Naive thymus-derived CD8-positive, alpha-beta T cell (primary cell): ENCODE measurements around the gene SIGLEC5. TPM values are rescaled to one million over a fixed set of nuclear protein-coding genes. Genes with fewer than 3 reads are reported as not detected.
A peak's percentile ranks its signal among the peaks of the same experiment; 100 is the strongest.

Experiments
- ATAC-seq, 2 donors: fragments of 150-1000 bp; cut with Tn5 transposase in 1 of 2; sonication (Bioruptor Pico), chemical (Tn5 transposase) in 1 of 2; 1 replicate in 1 of 2; 2 replicates in 1 of 2; pipeline ENCODE4 v1.10.0; 2021; ENCODE audit warnings: mild to moderate bottlenecking in 2 of 2, moderate library complexity in 2 of 2
- POLR2A ChIA-PET: fragments of 350-600 bp; sonication (Branson Sonifier 250); formaldehyde crosslinking; loops from one replicate; lab custom pipeline; 2021; ENCODE audit warnings: antibody characterized with exemption; lab: Charles Lee
- DNase-seq, 10 donors: peaks; one replicate each; pipeline versions ENCODE4 v3.0.0 to v3.0.0-alpha.2; 2020 to 2022
- H3K27ac Mint-ChIP-seq, 10 donors: one replicate each; pipeline ENCODE4 v1.8.0; 2020 to 2022; ENCODE audit warnings: mild to moderate bottlenecking in 10 of 10, mixed read lengths in 10 of 10, moderate library complexity in 4 of 10, inconsistent platforms in 1 of 10
- H3K27me3 Mint-ChIP-seq, 5 donors: one replicate each; pipeline ENCODE4 v1.8.0; 2021 to 2022; ENCODE audit warnings: mixed read lengths in 5 of 5
- H3K36me3 Mint-ChIP-seq, 3 donors: one replicate each; pipeline ENCODE4 v1.8.0; 2020 to 2022; ENCODE audit warnings: mixed read lengths in 3 of 3, mild to moderate bottlenecking in 2 of 3, inconsistent platforms in 1 of 3
- H3K4me1 Mint-ChIP-seq, 4 donors: one replicate each; pipeline ENCODE4 v1.8.0; 2021 to 2022; ENCODE audit warnings: mixed read lengths in 4 of 4
- H3K4me3 Mint-ChIP-seq, 10 donors: one replicate each; pipeline ENCODE4 v1.8.0; 2020 to 2022; ENCODE audit warnings: mild to moderate bottlenecking in 10 of 10, mixed read lengths in 10 of 10, moderate library complexity in 6 of 10, inconsistent platforms in 1 of 10
- H3K9me3 Mint-ChIP-seq, 9 donors: one replicate each; pipeline ENCODE4 v1.8.0; 2020 to 2022; ENCODE audit warnings: mixed read lengths in 9 of 9, mild to moderate bottlenecking in 3 of 9, inconsistent platforms in 1 of 9, moderate library complexity in 1 of 9
- polyA plus RNA-seq, 3 donors: library from polyadenylated mRNA; unstranded; fragments of 300-500 nt; fragmentation: Illumina TruSeq; gene quantifications; one replicate each; pipeline ENCODE4 v1.2.3, GENCODE V29; 2021
- total RNA-seq, 8 experiments: library from RNA in 2 of 8; stranded (reverse) in 2 of 8; gene quantifications; one replicate each; pipeline ENCODE4 v1.2.3 and lab custom pipeline; 2021 to 2026

Gene SIGLEC5
- total and polyA plus RNA-seq, 5 experiments from 2014 or later: not detected

- POLR2A ChIA-PET: interaction anchor here (0.5 to 2.4 kb wide), 2 partner anchors 109 to 1096 kb away, joined by 3 to 6 read pairs; no protein-coding TSS in a partner anchor
- DNase-seq: no peak
- H3K36me3 Mint-ChIP-seq: peaks cover 0 to 10% (median 4%) of the 10 kb centered on the region in 3 donors
- peak overlapping the region; percentile 88 to 100 (median 96) for H3K4me3 Mint-ChIP-seq
- peaks cover 5 to 27% (median 13%) of the 10 kb centered on the region in 5 donors for H3K27me3 Mint-ChIP-seq
- H3K9me3 Mint-ChIP-seq: peaks cover 0 to 16% (median 8%) of the 10 kb centered on the region in 9 donors
- no peak for ATAC-seq
- peaks cover 24 to 31% (median 25%) of the 10 kb centered on the region in 4 donors for H3K4me1 Mint-ChIP-seq
- peak overlapping the region; percentile 56 to 96 (median 89) for H3K27ac Mint-ChIP-seq
Measured at GRCh38 chr19:51594774-51595109, 35.5 kb downstream of the SIGLEC5 start.

- peaks cover 4 to 24% (median 11%) of the 10 kb centered on the region in 5 donors for H3K27me3 Mint-ChIP-seq
- peaks cover 0 to 15% (median 9%) of the 10 kb centered on the region in 3 donors for H3K36me3 Mint-ChIP-seq
- H3K4me3 Mint-ChIP-seq: peak overlapping the region; percentile 88 to 100 (median 96)
- ATAC-seq (peak; percentile 100), DNase-seq (peak; percentile 88 to 97 (median 92))
- peaks cover 24 to 31% (median 25%) of the 10 kb centered on the region in 4 donors for H3K4me1 Mint-ChIP-seq
- peaks cover 0 to 22% (median 9%) of the 10 kb centered on the region in 9 donors for H3K9me3 Mint-ChIP-seq
- H3K27ac Mint-ChIP-seq: peak overlapping the region; percentile 82 to 96 (median 90)
- POLR2A ChIA-PET: interaction anchor here (0.5 to 2.4 kb wide), 2 partner anchors 110 to 1097 kb away, joined by 3 to 6 read pairs; no protein-coding TSS in a partner anchor
Measured at GRCh38 chr19:51593969-51594773, 36.0 kb downstream of the SIGLEC5 start.

- Mint-ChIP-seq H3K36me3 (peaks cover 0 to 15% (median 13%) of the 10 kb centered on the region in 3 donors), H3K27me3 (peaks cover 4 to 24% (median 11%) of the 10 kb centered on the region in 5 donors), H3K9me3 (peaks cover 0 to 28% (median 11%) of the 10 kb centered on the region in 9 donors), H3K4me3 (peak overlapping the region; percentile 88 to 100 (median 96)), H3K27ac (peak overlapping the region; percentile 37 to 96 (median 90)), H3K4me1 (peaks cover 24 to 31% (median 25%) of the 10 kb centered on the region in 4 donors)
- POLR2A ChIA-PET: interaction anchor here (2.4 kb wide), 1 partner anchor 111 kb away, joined by 6 read pairs; no protein-coding TSS in a partner anchor
- ATAC-seq: no peak
- peak in 1 of 10 donors; percentile 4 for DNase-seq
Measured at GRCh38 chr19:51593138-51593890, 36.9 kb downstream of the SIGLEC5 start.

- no peak for ATAC-seq
- POLR2A ChIA-PET: no interaction called here
- DNase-seq: no peak
- H3K4me1 Mint-ChIP-seq: peaks cover 24 to 31% (median 25%) of the 10 kb centered on the region in 4 donors
- H3K9me3 Mint-ChIP-seq: peaks cover 0 to 36% (median 18%) of the 10 kb centered on the region in 9 donors
- H3K27me3 Mint-ChIP-seq: peaks cover 4 to 19% (median 8%) of the 10 kb centered on the region in 5 donors
- H3K4me3 Mint-ChIP-seq: peak overlapping the region; percentile 6 to 68 (median 44)
- peak overlapping the region in 1 of 10 donors; percentile 29 for H3K27ac Mint-ChIP-seq
- peaks cover 0 to 21% (median 18%) of the 10 kb centered on the region in 3 donors for H3K36me3 Mint-ChIP-seq
Measured at GRCh38 chr19:51592521-51592920, 37.7 kb downstream of the SIGLEC5 start.

GRCh38 chr19:51590441-51590840 is 39.8 kb downstream of the SIGLEC5 start:
- Mint-ChIP-seq H3K27me3 (no peaks in the 10 kb centered on the region), H3K36me3 (peaks cover 18 to 38% (median 34%) of the 10 kb centered on the region in 3 donors), H3K27ac (no peak overlapping the region), H3K4me1 (peaks cover 19 to 27% (median 24%) of the 10 kb centered on the region in 4 donors), H3K4me3 (no peak overlapping the region), H3K9me3 (peaks cover 0 to 53% (median 36%) of the 10 kb centered on the region in 9 donors)
- DNase-seq (no peak), ATAC-seq (no peak)
- POLR2A ChIA-PET: no interaction called here

- Mint-ChIP-seq H3K36me3 (peaks cover 26 to 44% (median 43%) of the 10 kb centered on the region in 3 donors), H3K27ac (no peak overlapping the region), H3K4me1 (peaks cover 14 to 18% (median 15%) of the 10 kb centered on the region in 4 donors), H3K27me3 (no peaks in the 10 kb centered on the region), H3K4me3 (no peak overlapping the region), H3K9me3 (peaks cover 0 to 62% (median 43%) of the 10 kb centered on the region in 9 donors)
- POLR2A ChIA-PET: no interaction called here
- no peak for ATAC-seq
- DNase-seq: no peak
Measured at GRCh38 chr19:51589511-51589910, 40.7 kb downstream of the SIGLEC5 start.

- no peak overlapping the region for H3K4me3 Mint-ChIP-seq
- H3K27me3 Mint-ChIP-seq: no peaks in the 10 kb centered on the region
- peaks cover 0 to 82% (median 53%) of the 10 kb centered on the region in 9 donors for H3K9me3 Mint-ChIP-seq
Measured at GRCh38 chr19:51587264-51588191, 42.7 kb downstream of the SIGLEC5 start.

GRCh38 chr19:51586799-51587198 is 43.4 kb downstream of the SIGLEC5 start:
- H3K36me3 Mint-ChIP-seq: peaks cover 53 to 70% (median 62%) of the 10 kb centered on the region in 3 donors
- peaks cover 0 to 84% (median 53%) of the 10 kb centered on the region in 9 donors for H3K9me3 Mint-ChIP-seq
- no peak overlapping the region for H3K27ac Mint-ChIP-seq
- ATAC-seq (no peak), DNase-seq (no peak)
- no peak overlapping the region for H3K4me3 Mint-ChIP-seq
- POLR2A ChIA-PET: no interaction called here
- no peaks in the 10 kb centered on the region for H3K27me3 Mint-ChIP-seq
- H3K4me1 Mint-ChIP-seq: no peaks in the 10 kb centered on the region

More at GRCh38 chr19:51587264-51588191, 42.7 kb downstream of the SIGLEC5 start:
- Mint-ChIP-seq H3K27ac (no peak overlapping the region), H3K4me1 (peaks cover 0 to 2% (median 2%) of the 10 kb centered on the region in 4 donors), H3K36me3 (peaks cover 46 to 63% (median 61%) of the 10 kb centered on the region in 3 donors)
- POLR2A ChIA-PET: no interaction called here
- ATAC-seq (no peak), DNase-seq (no peak)

- Mint-ChIP-seq H3K27me3 (no peaks in the 10 kb centered on the region), H3K4me1 (no peaks in the 10 kb centered on the region), H3K4me3 (no peak overlapping the region), H3K36me3 (peaks cover 59 to 76% (median 66%) of the 10 kb centered on the region in 3 donors), H3K27ac (no peak overlapping the region), H3K9me3 (peaks cover 0 to 85% (median 53%) of the 10 kb centered on the region in 9 donors)
- ATAC-seq: no peak
- no peak for DNase-seq
- POLR2A ChIA-PET: no interaction called here
Measured at GRCh38 chr19:51586103-51586728, 44.0 kb downstream of the SIGLEC5 start.

- Mint-ChIP-seq H3K9me3 (peaks cover 0 to 15% (median 7%) of the 10 kb centered on the region in 9 donors), H3K4me3 (no peak overlapping the region), H3K27me3 (no peaks in the 10 kb centered on the region), H3K36me3 (peaks cover 40 to 80% (median 78%) of the 10 kb centered on the region in 3 donors), H3K27ac (peak overlapping the region in 1 of 10 donors; percentile 77), H3K4me1 (peaks cover 15 to 28% (median 23%) of the 10 kb centered on the region in 4 donors)
- no peak for DNase-seq
- no peak for ATAC-seq
- POLR2A ChIA-PET: no interaction called here
Measured at GRCh38 chr19:51576850-51577249, 53.4 kb downstream of the SIGLEC5 start.

- H3K27me3 Mint-ChIP-seq: peaks cover 0 to 2% (median 0%) of the 10 kb centered on the region in 5 donors
- H3K4me1 Mint-ChIP-seq: peaks cover 27 to 41% (median 36%) of the 10 kb centered on the region in 4 donors
- ATAC-seq (no peak), DNase-seq (no peak)
- H3K36me3 Mint-ChIP-seq: peaks cover 23 to 50% (median 49%) of the 10 kb centered on the region in 3 donors
- POLR2A ChIA-PET: no interaction called here
- H3K4me3 Mint-ChIP-seq: peak overlapping the region in 4 of 10 donors; percentile 23 to 37 (median 30)
- H3K27ac Mint-ChIP-seq: peak overlapping the region in 1 of 10 donors; percentile 44
- peaks cover 0 to 4% (median 0%) of the 10 kb centered on the region in 9 donors for H3K9me3 Mint-ChIP-seq
Measured at GRCh38 chr19:51573331-51573730, 56.9 kb downstream of the SIGLEC5 start.
